Measurements from ENCODE around the gene NIPAL3. TPM values are rescaled to one million over a fixed set of nuclear protein-coding genes. Genes with fewer than 3 reads are reported as not detected.
"Not testable (repeated sequence)": the region's sequence is repeated elsewhere in the genome, so short reads cannot be mapped to it uniquely, and the experiment has no call there.

The NIPAL3 gene
- total RNA-seq, 4 donors from 2014 or later: 17.8 to 38.0 (median 27.0) TPM

- TF ChIP-seq CTCF (IDR thresholded peaks at IDR 0.05): no peak
- no peak for DNase-seq (ENCODE audit: low spot score)
- ATAC-seq (ENCODE audit: low FRiP score): no peak
Measured at GRCh38 chr1:24441996-24442668, 26.5 kb downstream of the NIPAL3 start.

DNA sequence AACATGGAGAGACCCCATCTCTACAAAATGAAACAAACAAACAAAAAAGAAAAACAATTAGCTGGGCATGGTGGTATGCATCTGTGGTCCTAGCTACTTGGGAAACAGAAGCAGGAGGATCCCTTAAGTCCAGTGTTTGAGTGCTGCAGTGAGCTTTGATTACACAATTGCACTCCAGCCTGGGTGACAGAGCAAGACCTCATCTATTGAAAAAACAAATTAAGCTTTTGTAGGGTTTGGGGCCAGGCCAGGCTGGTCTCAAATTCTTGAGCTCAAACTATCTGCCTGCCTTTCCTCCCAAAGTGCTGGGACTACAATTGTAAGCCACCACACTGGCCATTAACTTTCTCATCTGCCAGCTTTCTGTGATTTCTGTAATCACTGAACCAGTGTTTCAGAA lies 27.2 kb downstream of the NIPAL3 start:
- ATAC-seq (ENCODE audit: low FRiP score): no peak
- DNase-seq (ENCODE audit: low spot score): no peak
- TF ChIP-seq CTCF (IDR thresholded peaks at IDR 0.05): no peak

- no peak for DNase-seq (ENCODE audit: low spot score)
- ATAC-seq (ENCODE audit: low FRiP score): no peak
- TF ChIP-seq CTCF (IDR thresholded peaks at IDR 0.05): no peak
Measured at GRCh38 chr1:24443241-24443656, 27.6 kb downstream of the NIPAL3 start.

- not testable (repeated sequence) for DNase-seq (ENCODE audit: low spot score); ATAC-seq (ENCODE audit: low FRiP score)
Measured at GRCh38 chr1:24446446-24446845, 30.8 kb downstream of the NIPAL3 start.

- no peak for ATAC-seq (ENCODE audit: low FRiP score)
- TF ChIP-seq CTCF (IDR thresholded peaks at IDR 0.05): no peak
- no peak for DNase-seq (ENCODE audit: low spot score)
Measured at GRCh38 chr1:24450316-24450715, 34.7 kb downstream of the NIPAL3 start.

DNA sequence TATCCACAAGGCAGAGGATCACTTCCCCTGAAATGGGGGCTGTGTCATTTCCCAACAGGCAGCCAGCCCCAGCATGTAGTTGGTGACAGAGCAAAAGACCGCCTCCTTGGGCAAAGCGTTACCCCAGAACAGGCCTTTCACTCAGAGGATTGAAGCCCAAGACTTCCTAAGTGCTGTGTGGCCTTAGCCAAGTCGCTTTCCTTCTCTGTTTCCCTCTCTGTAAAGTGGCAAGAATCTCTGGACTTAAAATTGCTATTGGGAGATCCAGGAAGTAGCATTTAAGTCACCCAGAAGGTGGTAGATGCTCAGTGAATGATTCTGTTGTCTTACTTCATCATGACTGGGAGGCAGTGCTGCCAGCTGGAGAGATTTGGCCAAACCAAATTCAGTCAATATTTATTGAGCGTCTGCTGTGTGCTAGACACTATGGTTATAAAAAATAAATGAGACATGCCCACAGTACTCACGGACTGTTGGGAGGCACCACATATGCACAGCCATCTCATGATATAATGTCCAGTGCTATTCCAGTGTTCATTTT lies 35.3 kb downstream of the NIPAL3 start:
- no peak for TF ChIP-seq CTCF (IDR thresholded peaks at IDR 0.05)
- no peak for ATAC-seq (ENCODE audit: low FRiP score)
- DNase-seq (ENCODE audit: low spot score): no peak

DNA sequence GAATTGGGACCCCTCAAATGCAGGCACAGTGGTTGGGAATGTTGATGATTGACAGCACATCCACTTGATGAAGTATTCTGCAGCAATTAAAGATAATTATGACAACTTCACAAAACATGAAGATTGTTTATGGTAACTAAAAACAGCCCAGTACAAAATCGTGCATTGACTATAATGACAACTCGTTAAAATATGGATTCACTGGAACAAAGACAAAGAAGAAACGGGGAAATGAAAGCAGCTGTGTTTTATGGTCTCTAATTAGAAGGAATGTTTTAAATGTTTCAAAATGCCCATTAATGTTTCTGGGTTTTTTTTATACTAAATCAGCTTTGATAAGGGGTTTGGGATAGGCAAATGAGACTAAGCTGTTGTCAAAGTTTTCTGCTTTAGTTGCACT lies 36.1 kb downstream of the NIPAL3 start:
- no peak for TF ChIP-seq CTCF (IDR thresholded peaks at IDR 0.05)

More for the DNA sequence above, 36.1 kb downstream of the NIPAL3 start:
- ATAC-seq (ENCODE audit: low FRiP score) (no peak), DNase-seq (ENCODE audit: low spot score) (no peak)
